ENCODE results near the gene GEMIN5.

The GEMIN5 gene

GRCh38 chr5:154844809-154845208 is 93.2 kb downstream of the GEMIN5 start:
- peak; percentile 23 for DNase-seq

- DNase-seq: no peak
Measured at GRCh38 chr5:154842689-154843530, 95.1 kb downstream of the GEMIN5 start.

- DNase-seq: no peak
Measured at GRCh38 chr5:154841273-154841661, 96.7 kb downstream of the GEMIN5 start.

- no peak for DNase-seq
Measured at GRCh38 chr5:154840435-154841272, 97.4 kb downstream of the GEMIN5 start.
